GM21381 (cell line): ENCODE results near the gene AHDC1.
"Not testable (repeated sequence)": the region's sequence is repeated elsewhere in the genome, so short reads cannot be mapped to it uniquely, and the experiment has no call there.

Experiments
- ATAC-seq: cut with Tn5 transposase; IDR thresholded peaks from one replicate; pipeline ENCODE4 v1.9.1; 2021; ENCODE audit warnings: mild to moderate bottlenecking, moderate library complexity; ENCODE audit not compliant: unreplicated experiment

Gene AHDC1

DNA sequence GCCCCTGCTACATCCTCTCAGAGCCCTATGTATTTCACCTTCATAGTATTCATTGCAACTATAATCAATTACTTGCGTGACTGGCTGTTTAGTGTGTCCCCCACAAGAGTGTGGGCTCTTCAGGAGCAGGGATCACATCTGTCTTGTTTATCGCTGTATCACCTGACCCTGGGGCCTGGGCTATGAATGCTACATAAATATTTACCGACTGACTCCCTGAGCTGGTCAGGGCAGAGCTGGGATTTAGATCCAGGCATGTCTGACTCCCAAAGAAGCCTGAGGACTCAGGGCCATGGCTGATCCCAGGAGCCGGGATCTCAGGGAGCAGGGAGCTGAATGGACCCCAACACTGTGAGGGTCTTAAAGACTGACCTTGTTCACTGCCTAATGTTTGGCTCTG is 49.7 kb downstream of the AHDC1 start:
- no peak for ATAC-seq

- not testable (repeated sequence) for ATAC-seq
Measured at GRCh38 chr1:27553823-27554222, 50.1 kb downstream of the AHDC1 start.

DNA sequence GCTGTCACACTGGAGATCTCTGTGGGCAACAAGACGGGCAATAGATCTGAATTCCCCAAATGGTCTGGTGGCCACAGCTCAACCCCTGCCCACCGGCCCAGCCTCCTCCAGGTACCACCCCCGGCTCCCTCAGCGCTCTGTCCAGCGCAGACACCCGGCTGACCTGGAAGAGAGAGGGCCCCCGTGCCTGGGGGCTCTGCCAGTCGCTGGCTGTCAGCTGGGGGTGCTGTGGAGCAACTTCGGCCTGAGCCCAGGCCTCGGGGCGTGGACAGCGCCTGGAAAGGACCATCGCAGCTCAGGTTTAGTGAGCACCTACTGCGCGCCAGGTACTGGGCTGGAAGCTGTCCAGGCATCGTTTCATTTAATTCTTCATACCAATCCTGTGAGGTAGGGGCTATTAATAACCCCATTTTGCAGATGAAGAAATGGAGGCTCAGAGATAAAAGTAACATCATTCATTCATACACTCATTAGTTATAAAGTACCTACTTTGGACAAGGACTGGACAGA is 51.0 kb downstream of the AHDC1 start:
- no peak for ATAC-seq

DNA sequence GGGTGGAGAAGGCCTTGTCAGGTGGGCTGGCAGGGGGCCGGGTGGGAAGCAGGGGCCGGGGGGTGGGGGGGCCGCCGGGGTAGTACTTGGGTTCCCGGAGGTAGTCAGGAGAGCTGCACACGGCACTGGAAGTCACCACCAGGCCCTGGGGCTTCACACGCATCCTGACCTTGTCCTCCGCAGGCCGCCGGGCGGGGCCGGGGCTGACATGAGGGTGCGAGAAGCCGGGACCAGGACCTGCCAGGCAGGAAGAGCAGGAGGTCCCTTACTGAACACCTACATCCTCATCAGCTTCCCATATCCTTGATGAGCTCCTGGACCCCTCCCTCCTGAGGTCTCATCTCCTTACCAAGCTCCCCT is 52.0 kb downstream of the AHDC1 start:
- no peak for ATAC-seq

- ATAC-seq: no peak
Measured at GRCh38 chr1:27551170-27551952, 52.6 kb downstream of the AHDC1 start.

GRCh38 chr1:27550510-27551169 is 53.3 kb downstream of the AHDC1 start:
- no peak for ATAC-seq

GRCh38 chr1:27549807-27550408 is 54.0 kb downstream of the AHDC1 start:
- ATAC-seq: no peak

DNA sequence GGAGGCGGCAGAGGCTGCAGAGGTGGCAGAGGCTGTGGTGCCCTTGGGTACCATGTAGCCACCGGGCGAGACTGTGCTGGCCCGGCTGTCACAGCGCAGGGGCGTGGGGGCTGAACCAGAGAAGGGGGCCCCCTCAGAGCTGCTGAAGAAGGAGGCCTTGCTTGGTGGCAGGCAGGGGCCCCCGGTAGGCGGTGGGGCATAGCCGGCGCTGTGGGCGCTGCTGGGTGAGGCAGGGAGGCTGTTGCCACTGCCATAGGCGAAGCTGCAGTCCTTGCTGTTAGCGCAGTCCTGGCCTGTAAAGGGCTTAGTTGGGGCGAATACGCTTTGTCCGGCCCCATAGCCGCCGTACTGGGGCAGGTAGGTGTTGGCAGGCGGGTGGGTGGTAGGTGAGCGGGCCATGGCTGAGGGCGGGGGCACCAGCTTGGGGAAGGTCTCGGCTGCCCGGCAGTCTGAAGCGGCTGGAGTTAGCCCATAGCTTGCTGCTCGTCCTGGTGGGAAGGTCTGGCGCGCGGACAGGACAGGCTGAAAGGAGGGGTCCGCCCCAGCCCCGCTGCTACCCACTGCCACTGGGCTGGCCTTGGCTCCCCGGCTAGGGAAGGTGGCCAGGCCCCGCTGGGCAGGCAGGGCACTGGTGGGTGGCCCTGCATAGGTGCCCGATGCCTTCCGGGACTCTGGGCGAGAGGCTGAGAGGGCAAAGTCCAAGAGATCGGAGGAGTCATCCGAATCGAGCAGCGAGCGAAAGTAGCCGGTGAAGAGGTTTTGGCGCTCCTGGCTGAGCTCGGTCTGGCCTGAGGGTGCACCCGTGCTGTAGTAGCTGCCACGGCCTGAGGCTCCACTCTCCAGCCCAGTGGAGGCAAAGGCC is 54.9 kb downstream of the AHDC1 start:
- no peak for ATAC-seq

DNA sequence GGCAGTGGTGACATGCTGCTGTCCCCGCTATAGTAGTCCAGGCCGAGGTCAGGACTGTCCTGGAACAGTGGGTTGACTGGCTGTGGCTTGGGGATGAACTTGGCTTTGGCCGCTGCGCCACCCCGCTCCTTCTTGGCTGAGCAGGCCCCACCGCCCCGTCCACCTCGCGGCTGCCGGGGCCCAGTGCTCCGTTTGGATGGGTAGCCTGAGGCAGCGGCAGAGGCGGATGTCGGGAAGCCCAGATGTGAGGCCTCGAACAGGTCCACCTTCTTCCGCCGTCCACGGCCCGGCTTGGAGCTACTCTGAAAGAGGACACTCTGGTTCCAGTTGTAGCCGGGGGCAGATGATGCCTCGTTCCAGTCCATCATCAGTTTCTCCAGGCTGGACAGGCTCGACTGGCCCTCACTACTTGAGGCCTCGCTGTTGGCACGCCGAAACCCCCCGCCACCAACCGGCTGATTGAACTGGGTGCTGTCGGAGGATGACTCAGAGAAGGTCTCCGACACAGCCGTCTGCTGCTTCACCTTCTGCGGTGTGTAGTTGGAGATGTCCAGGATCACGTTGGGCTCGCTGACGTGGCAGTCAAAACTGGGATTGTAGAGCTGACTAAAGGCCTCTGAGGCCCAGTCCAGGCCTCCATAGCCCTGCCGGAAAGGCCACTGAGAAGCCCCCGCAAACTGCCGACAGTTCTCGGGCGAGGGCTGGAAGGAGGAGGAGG is 55.6 kb downstream of the AHDC1 start:
- ATAC-seq: no peak

DNA sequence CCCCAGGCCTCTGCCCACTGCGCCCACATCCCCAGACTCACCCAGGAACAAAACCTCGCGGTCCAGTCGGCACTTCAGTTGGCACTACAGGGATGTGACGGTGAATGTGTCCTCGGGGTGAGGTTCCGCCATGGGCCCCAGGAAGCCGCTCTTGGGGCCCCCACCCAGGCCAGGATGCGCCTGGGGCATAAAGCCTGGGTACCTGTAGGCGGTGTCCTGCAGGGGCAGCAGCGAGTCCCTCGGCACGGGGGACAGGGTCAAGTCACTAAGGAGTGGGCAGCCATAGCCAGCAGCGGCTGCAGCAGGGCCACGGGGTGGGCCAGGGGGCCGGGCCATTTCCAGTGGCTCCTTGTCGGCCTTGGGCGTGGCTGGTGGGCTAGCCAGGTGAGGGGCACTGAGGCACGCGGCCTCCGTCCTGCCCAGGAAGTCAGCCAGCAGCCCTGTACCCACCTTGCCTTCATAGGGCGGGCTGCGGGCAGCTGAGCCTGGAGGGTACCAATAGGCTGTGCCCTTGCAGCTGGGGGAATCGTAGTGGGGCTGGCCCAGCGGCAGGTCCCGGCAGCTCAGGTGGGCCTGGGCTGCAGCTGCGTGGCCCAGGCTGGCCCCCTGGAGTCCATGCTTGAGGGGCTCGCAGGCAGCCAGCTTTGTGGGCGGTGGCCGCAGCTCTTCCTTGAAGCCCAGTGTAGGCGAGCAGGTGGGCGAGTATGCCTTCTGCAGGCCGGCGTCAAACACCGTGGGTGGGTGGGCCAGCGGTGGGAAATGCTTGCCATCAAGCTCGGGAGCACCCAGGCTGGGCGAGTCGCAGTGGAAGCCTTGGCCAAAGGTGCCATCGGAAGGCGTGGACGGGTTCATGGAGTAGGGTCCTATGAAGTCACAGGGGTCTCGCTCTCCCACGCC is 56.5 kb downstream of the AHDC1 start:
- no peak for ATAC-seq

DNA sequence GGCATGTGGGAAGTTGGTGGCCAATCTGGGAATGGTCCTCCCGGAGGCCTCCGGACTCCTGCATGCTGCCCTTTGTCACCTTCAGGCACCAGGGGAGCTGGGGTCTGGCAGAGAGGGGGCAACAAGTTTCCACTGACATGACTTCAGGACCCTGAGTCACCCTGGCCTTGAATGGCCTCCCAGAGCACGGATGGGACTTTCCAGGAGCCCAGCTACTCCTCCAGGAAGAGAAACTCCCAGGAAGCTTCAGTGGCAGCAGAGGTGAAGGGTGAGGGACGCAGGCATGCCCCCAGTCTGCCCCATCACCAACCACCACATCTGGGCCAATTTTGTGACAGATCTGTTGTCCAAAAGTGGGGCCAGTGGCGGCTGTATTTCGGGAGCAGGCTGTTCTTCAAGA is 58.1 kb downstream of the AHDC1 start:
- no peak for ATAC-seq

GRCh38 chr1:27545271-27545670 is 58.7 kb downstream of the AHDC1 start:
- ATAC-seq: no peak

GRCh38 chr1:27544834-27545233 is 59.1 kb downstream of the AHDC1 start:
- no peak for ATAC-seq

DNA sequence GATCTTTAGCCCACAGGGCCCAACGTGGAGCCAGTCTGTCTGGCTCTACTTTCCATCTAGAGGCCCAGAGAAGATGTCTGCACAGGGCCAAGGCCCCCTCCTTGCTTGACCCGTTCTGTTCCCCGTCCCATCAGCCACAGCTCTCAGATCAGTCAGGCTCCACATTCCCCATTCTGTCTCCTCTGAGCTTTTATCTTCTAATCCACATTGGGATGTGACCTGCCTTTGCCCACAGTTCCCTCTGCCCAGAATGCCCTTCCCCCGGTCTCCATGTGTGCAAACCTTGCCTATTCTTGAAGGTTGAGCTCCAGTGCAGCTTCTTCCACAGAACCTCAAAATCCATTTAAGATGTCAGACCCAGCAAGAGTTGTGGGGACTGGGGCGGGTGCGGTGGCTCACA is 60.7 kb downstream of the AHDC1 start:
- ATAC-seq: no peak

GRCh38 chr1:27542463-27543273 is 61.3 kb downstream of the AHDC1 start:
- ATAC-seq: no peak

DNA sequence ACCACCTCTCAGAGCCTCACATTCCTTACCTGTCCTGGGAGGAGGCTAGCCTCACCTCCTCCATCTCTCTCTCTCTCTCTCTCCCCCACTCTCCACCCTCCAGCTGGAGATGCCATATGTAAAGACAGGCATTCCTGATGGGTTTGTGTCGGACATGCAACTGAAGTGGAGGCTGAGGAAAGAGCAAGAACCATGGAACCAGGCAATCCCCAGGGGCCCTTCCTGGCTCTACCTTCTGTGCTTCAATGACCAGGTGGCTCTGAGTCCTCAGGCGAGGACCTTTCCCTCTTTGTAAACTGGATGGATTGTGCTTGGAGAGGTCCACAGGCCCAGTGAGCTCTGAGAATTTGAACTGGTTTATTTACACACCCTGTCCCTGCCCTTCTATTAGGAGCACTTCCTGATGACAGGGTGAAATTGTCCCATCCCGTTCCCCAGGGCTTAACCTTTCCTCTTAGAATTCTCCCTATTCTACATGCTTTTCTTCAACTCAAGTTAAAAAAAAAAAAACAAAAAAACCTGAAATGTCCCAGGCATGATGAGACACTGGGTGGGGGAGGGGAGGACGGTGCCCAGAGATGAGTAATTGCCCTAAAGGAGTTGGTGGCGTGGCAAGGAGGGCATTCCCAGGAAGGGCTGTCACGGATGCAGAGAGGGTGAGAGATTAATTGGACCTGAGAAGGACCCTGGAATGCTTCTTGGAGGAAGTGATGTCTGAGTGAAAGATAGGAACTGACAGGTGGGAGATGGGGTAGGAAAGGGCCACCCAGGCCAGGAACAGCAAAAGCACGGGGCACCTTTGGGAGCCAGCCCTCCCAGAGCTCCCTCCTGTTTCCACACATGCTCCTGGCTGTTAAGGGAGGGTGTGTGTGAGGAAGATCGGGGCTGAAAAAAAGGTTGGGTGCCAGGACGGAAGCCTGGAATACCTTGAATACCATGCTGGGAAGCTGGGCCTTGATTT is 63.8 kb downstream of the AHDC1 start:
- no peak for ATAC-seq

- ATAC-seq: no peak
Measured at GRCh38 chr1:27538793-27539192, 65.2 kb downstream of the AHDC1 start.

- not testable (repeated sequence) for ATAC-seq
Measured at GRCh38 chr1:27538305-27538676, 65.7 kb downstream of the AHDC1 start.
